Fibroblast of skin of right biceps (primary cell): ENCODE results near the gene PTPRN2.

Experiments used
- DNase-seq: peaks from one replicate; pipeline ENCODE4 v3.0.0-alpha.2; 2013

Gene PTPRN2

GRCh38 chr7:157769086-157769485, 818.5 kb downstream of the PTPRN2 start:
- DNase-seq: no peak

GRCh38 chr7:157768198-157768597, 819.4 kb downstream of the PTPRN2 start:
- no peak for DNase-seq

- no peak for DNase-seq
Measured at GRCh38 chr7:157767506-157768197, 820.0 kb downstream of the PTPRN2 start.

GRCh38 chr7:157766098-157766497, 821.5 kb downstream of the PTPRN2 start:
- no peak for DNase-seq

GRCh38 chr7:157764946-157765537, 822.6 kb downstream of the PTPRN2 start:
- DNase-seq: no peak

- DNase-seq: no peak
Measured at GRCh38 chr7:157764193-157764592, 823.4 kb downstream of the PTPRN2 start.

DNA sequence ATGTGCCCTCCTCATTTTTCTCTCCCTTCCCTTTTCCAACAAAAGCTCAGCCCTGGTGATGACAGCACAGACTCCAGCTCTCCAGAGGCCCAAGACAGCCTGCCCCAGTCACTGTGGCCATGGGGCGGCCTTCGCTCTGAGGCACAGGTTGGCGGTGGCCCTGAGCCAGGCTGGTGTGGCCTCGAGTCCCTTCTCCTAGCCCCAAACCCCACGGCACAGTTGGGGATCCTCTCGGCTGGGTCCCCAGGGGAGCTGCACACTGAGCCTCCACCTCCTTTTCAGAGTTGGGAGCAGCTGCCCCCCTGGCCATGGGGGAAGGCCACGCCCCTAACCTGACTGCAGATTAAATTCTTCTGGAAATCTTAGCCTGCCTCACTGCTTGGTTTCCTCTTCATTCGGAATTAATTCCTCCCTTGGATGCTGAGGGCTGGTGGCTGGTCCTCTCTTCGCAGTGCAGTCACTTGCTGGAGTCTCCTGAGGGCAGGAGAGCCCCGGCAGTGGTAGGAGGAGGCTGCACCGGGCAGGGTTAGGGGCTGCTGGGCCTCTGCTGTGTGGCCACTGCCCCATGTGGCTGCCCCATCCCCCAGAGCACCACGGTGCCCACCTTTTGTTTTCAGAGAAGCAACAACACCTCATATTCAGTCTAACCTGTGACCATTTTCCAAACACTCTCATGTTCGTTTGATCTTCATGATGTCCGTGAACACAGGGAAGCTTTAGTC, 824.2 kb downstream of the PTPRN2 start:
- DNase-seq: no peak

DNA sequence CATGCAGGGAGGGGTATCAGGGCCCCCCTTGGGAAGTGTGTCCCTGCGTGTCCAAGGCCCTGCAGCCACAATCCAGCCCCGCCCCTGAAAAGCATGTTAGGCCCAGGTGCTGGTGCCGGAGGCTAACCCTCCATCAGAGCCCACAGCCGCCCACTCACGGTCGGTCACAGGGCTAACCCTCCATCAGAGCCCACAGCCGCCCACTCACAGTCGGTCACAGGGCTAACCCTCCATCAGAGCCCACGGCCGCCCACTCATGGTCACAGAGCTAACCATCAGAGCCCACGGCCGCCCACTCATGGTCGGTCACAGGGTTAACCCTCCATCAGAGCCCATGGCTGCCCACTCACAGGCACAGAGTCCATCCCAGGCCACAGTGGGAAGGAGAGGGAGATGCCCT, 824.8 kb downstream of the PTPRN2 start:
- no peak for DNase-seq

DNA sequence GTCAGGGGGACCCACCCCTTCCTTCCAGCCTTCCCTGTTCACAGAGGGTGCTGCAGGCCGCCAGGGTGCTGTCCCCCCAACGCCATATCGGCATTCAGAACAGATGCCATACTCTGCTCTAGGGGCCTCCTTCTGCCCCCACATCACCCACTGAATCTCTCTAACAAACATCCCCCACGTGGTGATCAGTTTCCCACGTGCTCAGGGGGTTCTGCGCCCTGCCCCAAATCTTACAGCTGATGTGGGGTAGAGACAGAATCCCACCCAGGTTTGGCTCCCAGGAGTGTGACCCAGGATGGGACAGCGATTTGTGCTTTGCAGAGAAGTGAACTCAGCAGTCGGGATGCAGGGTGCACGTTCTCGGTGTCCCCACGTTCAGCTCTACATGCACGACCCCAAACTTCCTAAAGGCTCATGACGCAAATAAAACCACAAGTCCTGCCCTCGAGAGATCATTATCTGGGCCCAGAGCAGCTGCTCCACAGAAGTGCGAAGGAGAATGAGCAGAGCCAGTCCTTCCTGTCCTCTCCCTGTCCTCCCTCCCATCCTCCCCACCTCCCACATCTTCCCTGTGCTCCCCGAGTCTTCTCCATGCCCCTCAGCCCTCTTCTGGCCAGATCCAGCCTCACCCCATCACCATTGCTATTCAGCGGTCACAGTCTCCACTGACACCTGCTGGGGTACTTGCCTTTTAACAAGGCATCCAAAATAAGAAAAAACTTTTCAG, 827.5 kb downstream of the PTPRN2 start:
- no peak for DNase-seq

GRCh38 chr7:157759246-157759805, 828.3 kb downstream of the PTPRN2 start:
- no peak for DNase-seq

DNA sequence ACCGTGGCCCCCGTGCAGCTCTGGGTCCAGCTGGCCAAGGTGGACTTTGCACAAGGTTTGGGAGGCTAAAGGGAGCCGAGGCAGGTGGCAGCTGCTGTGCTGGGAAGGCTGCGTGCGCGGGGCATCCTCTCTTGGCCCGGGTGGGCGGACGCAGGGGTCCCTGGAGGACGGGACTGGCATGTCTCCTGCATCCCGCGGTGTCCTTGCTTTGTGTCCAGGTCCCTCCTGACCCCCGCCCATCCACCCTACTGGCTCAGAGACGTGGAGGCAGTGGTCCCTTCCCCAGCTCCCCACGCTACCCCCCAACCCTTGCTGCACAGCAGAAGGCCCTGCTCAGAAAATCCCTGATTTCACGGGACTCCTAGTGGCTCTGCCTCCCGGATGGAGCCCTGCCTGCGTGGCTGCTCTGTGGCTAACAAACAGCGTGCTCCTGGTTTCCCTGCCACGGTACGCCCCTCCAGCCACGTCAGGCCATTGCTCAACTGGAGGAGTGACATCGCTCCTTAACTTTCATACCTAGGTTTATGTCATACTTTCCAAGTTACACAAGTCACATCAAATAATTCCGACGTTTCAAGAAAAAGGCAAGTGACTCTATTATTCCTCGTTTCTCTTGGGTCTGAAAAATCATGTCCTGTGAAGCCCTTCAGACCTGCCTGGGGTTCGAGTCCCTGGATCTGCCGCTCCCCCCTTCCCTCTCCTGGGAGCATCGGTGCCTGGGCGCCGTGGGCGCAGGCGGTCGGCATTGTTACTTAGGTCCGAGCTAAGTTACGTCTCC, 829.0 kb downstream of the PTPRN2 start:
- no peak for DNase-seq

GRCh38 chr7:157757776-157758467, 829.7 kb downstream of the PTPRN2 start:
- no peak for DNase-seq

DNA sequence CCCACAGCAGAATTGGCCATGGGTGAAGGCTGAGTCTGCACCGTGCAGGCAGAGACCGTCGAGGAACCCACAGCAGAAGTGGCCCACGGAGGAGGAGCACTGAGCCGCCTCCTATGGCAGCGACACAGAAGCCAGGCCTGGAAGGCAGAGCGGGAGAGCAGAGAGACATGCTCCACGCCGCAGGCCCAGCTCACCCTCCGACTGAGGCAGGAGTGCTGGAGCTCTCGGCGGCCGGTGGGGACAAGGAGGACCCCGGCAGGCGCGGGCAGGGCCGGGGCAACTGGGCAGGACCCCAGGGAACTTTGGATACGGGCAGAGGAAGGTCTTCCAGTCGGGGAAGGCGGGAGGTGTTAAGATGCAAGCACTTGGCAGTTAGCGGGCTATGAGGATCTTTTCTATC, 830.4 kb downstream of the PTPRN2 start:
- DNase-seq: no peak

DNA sequence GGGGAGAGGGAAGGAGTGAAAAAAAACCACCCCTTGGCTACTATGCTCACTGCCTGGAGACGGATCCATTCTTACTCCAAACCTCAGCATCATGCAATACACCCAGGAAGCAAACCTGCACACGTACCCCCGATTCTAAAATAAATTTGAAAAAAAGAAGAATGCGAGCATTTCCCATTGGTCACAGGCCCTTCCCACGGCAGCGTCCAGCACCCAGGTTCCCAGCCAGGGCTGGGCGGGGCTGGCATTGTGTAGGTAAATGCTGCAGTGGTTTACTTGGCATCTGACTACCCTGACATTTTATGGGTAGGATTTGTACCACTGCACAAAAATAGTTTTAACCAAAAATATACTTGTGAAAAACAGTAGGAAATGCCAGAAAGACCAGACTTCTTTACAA, 831.9 kb downstream of the PTPRN2 start:
- DNase-seq: no peak

- no peak for DNase-seq
Measured at GRCh38 chr7:157754416-157754790, 833.2 kb downstream of the PTPRN2 start.

- DNase-seq: no peak
Measured at GRCh38 chr7:157753713-157754415, 833.8 kb downstream of the PTPRN2 start.

DNA sequence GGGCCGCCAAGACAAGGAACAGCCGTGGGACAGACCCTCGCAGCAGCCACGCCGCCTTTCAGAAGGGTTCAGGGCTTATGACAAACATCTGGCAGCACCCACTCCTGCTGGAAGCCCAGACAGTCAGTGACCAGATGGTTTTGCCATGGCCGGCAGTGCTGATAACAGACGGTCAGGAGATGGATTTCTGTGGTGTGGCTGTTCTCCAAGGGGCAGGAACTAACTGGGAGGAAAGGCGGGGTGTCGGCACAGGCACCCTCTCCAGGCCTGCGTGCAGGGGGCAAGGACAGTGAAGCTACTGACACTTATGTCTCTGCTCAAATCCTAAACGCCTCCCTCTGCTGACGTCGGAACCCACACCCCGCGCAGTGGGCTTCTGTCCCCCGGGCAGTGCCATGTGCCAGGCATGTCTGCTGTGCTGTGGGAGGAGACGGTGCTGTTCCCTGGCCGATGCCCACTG, 834.8 kb downstream of the PTPRN2 start:
- DNase-seq: no peak

DNA sequence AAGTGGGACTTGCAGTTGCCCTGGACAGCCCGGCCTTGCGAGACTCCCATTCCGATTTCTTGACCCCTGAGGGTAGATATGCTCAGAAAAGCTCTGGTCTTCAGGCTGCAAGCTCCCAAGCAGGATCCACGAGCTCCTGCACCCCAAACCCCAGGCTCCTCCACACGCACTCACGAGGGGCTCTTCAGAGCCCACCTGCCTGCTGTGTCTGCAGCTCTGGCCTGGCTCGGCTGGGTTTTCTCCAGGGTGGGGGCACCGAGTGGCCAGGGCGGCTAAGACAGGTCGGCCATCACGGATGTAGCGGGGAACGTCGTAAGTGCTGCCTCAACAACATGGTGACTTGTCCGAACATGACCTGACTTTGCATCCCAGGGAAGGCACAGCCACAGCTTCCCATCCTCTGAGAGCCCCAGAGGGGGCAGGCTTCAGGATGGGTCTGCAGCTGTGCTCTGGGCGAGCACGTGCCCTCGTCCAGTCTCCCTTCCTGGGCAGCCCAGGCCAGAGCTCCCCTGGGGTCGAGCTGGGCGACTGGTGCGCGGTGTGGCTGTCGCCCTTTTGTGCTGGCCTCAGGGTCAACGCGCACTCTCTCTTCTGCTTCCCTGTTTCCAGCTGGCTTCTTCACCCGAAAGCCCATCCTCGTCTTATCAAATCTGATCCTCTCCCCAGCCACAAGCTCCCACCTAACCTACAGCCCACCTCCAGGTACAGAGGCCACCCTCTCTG, 835.5 kb downstream of the PTPRN2 start:
- no peak for DNase-seq

- no peak for DNase-seq
Measured at GRCh38 chr7:157751406-157751805, 836.2 kb downstream of the PTPRN2 start.

DNA sequence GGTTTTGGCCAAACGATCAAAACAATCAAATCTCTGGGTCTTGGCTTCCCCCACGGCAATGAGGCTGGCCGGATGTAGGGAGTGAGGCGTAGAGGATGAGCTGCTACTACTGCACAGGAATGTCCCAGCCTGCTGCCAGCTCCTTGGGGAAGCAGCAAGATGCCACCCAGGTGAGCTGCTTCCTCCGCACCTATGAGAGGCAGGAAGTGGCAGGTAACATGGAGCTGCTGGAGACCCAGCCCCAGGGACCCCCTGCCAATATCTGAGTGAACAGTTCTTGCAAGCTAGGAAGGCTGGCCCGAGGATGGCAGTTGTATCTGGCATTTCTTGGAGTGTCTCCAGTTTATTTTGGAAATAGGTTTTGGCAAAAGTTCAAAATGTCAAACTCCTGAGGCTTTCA, 837.3 kb downstream of the PTPRN2 start:
- no peak for DNase-seq
